AG04449 (cell line): ENCODE measurements around the gene HMGN2.
A peak's percentile ranks its signal among the peaks of the same experiment; 100 is the strongest.

Experiments used
- CTCF ChIA-PET: fragments of 350-600 bp; formaldehyde crosslinking; extraction: SDS; loops from one replicate; lab custom pipeline; 2021; ENCODE audit warnings: antibody characterized with exemption; lab: Yijun Ruan, JAX
- POLR2A ChIA-PET: fragments of 400-600, 350-600 bp; formaldehyde crosslinking; extraction: SDS; loops from one replicate; lab custom pipeline; 2020; ENCODE audit warnings: antibody characterized with exemption, inconsistent platforms; lab: Yijun Ruan, JAX
- DNase-seq: peaks from one replicate; pipeline ENCODE4 v3.0.0-alpha.2; 2010; ENCODE audit warnings: low read depth, low spot score
- H3K4me3 ChIP-seq: 2 replicates; pipeline ENCODE4 v1.5.1; 2011; ENCODE audit warnings: low read depth, mild to moderate bottlenecking, control low read depth, low read length
- CTCF ChIP-seq: IDR thresholded peaks from one replicate; pipeline ENCODE4 v1.5.1; 2011; ENCODE audit warnings: mild to moderate bottlenecking, moderate library complexity, low read length, control low read depth, inconsistent platforms; ENCODE audit not compliant: insufficient read depth; ENCODE audit errors: missing control alignments

Gene HMGN2

GRCh38 chr1:26459573-26460031 is 12.6 kb upstream of the HMGN2 start:
- CTCF ChIA-PET, result interaction anchor here (1.9 to 4.7 kb wide), 3 partner anchors 8 to 43 kb away, joined by 6 to 47 read pairs (median 13); partner anchors contain the start of gene HMGN2
- no peak overlapping the region for H3K4me3 ChIP-seq
- TF ChIP-seq CTCF, result no peak
- POLR2A ChIA-PET, result no interaction called here
- no peak for DNase-seq

GRCh38 chr1:26468911-26469310 is 3.3 kb upstream of the HMGN2 start:
- no peak for TF ChIP-seq CTCF
- H3K4me3 ChIP-seq, result no peak overlapping the region
- no peak for DNase-seq
- POLR2A ChIA-PET, result no interaction called here
- CTCF ChIA-PET, result interaction anchor here (1.6 to 3.5 kb wide), 7 partner anchors 8 to 44 kb away, joined by 4 to 47 read pairs (median 17); partner anchors contain the start of gene DHDDS

GRCh38 chr1:26469558-26469957 is 2.7 kb upstream of the HMGN2 start:
- DNase-seq, result no peak
- no peak for TF ChIP-seq CTCF
- ChIA-PET CTCF (interaction anchor here (1.0 to 3.5 kb wide), 13 partner anchors 8 to 194 kb away, joined by 3 to 47 read pairs (median 10); partner anchors contain the start of gene DHDDS), POLR2A (no interaction called here)
- H3K4me3 ChIP-seq, result no peak overlapping the region

GRCh38 chr1:26470878-26471497 is 1.3 kb upstream of the HMGN2 start:
- peak overlapping the region; percentile 77 for H3K4me3 ChIP-seq
- ChIA-PET CTCF (interaction anchor here (0.6 to 3.5 kb wide), 11 partner anchors 10 to 497 kb away, joined by 3 to 47 read pairs (median 13); partner anchors contain the start of gene DHDDS), POLR2A (no interaction called here)
- no peak for DNase-seq
- TF ChIP-seq CTCF, result no peak

- no peak for TF ChIP-seq CTCF
- ChIA-PET POLR2A (interaction anchor here (0.7 to 2.1 kb wide), 3 partner anchors 27 to 40 kb away, joined by 3 to 7 read pairs (median 3); partner anchors contain the start of gene DHDDS), CTCF (interaction anchor here (1.1 to 3.5 kb wide), 9 partner anchors 10 to 39 kb away, joined by 3 to 47 read pairs (median 13); partner anchors contain the start of gene DHDDS)
- H3K4me3 ChIP-seq, result peak overlapping the region; percentile 77
- no peak for DNase-seq
These were observed 531 bp upstream of the HMGN2 start for GRCh38 chr1:26471498-26472319.
